Islet of Langerhans (tissue), 1 donor: ENCODE results near the gene ODF2L.

Experiments
- FAIRE-seq: peaks from one replicate; lab custom pipeline; 2011; peaks lifted over from hg19 to GRCh38; lab: Jason Lieb, UNC

Gene ODF2L

DNA sequence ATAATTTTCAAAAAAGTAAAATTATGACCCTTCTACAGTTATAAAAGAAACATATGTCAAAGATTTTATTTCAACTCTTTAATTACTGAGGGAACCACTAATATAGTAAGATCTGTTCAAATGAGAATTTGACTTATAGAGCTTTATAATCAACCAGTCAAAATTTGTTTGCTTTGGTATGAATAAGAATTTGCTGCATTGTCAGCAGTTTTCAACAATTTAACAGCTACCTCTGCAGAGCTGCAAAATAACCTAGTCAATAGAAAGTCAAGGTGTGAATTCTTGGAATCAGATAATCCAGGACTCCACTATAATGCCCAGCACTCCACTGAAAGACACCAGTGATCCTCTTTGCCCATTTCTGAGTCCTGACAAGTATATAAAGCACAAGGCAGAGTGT lies 78.2 kb downstream of the ODF2L start:
- no peak for FAIRE-seq

DNA sequence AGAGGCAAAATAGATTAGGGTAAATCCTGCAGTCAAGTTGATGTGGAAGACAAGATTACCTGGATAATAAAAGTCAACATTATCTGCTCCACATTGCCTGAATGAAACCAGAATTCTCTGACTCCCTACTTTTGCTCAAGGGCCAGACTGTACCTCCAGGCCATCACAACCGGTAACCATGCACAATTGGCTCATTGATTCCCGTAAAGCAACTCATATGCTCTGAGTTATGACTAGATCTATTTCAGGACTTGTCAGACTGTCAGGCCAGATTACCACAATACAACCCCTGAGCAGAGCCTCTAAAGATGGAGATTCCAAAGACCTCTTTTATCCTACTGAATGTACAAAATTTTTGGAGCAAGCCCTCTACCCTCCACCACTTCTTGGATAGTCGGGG lies 90.4 kb downstream of the ODF2L start:
- FAIRE-seq = no peak

DNA sequence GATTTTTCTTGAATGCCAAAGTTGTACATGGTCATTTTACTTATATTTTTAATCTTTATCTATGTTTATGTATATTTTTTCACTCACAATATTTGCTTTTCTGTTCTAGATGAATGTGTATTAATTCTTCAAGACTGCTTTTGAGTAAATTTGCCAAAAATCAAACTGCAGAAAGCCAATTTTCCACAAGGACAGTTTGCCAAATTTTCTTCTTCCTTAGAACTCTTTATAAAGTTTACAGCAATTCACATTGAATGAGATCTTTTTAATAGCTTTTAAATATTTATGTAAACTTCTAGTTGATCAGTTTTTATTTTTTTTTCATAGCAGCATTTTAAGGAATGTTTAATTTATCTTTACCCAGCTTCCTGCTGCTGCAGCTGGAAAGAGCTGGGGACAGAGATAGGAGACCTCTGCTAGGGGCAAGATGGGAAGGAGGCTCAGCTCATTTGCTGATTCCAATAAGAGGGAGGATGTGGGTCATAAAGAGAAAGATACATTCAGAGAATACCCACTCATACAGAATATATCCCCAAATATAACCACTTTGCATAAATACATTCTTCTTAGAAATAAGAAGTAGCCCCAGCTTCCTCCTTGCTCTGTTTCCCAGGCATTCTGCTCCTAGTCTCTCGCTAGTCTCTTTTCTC lies 93.0 kb downstream of the ODF2L start:
- FAIRE-seq = no peak
